ENCODE data around the gene TTC34. TPM values are rescaled to one million over a fixed set of nuclear protein-coding genes. Genes with fewer than 3 reads are reported as not detected.

Gene TTC34
- total and polyA plus RNA-seq, 2 of the 4 experiments (the other 2 are of a cell fraction), result under 0.01 to 0.09 TPM

GRCh38 chr1:2788506-2789163 lies 12.9 kb downstream of the TTC34 start:
- CTCF ChIA-PET, result no interaction called here
- Histone ChIP-seq H3K56ac (ENCODE audit: extremely low read depth, insufficient read depth, low read length) (no peak overlapping the region), H3K23ac (ENCODE audit: low read depth, low read length) (no peak overlapping the region), H4K5ac (ENCODE audit: low read depth, low read length) (no peak overlapping the region), H3K4ac (ENCODE audit: low read depth, low read length) (no peak overlapping the region), H4K20me1 (ENCODE audit: insufficient read depth, low read length) (no peaks in the 10 kb centered on the region), H3K18ac (ENCODE audit: low read depth, low read length) (no peak overlapping the region), H3K36me3 (ENCODE audit: control insufficient read depth, insufficient read depth, low read length) (no peaks in the 10 kb centered on the region), H2BK120ac (ENCODE audit: low read depth, low read length) (no peak overlapping the region), H3K14ac (replicated peaks; ENCODE audit: low read depth, low read length) (no peak overlapping the region), H4K8ac (ENCODE audit: low read depth in 2 of 2, low read length in 2 of 2) (no peak overlapping the region), H4K91ac (ENCODE audit: insufficient read depth, low read depth, low read length) (no peak overlapping the region), H2BK5ac (ENCODE audit: low read depth, low read length, poor library complexity, severe bottlenecking) (no peak overlapping the region), H3K9me1 (ENCODE audit: insufficient read depth, low read length) (no peaks in the 10 kb centered on the region), H2AK9ac (replicated peaks; ENCODE audit: low read depth, low read length, poor library complexity) (no peak overlapping the region), H3K4me2 (ENCODE audit: low read depth, low read length) (no peak overlapping the region), H2AK5ac (ENCODE audit: low read depth, low read length) (no peak overlapping the region), H2BK15ac (ENCODE audit: low read depth, low read length) (no peak overlapping the region), H2AFZ (replicated peaks; ENCODE audit: low read length, poor library complexity) (no peak overlapping the region), H3K4me3 (ENCODE audit: insufficient read depth, low read depth, low read length) (no peak overlapping the region), H3K4me1 (ENCODE audit: control insufficient read depth, insufficient read depth, low read length) (no peaks in the 10 kb centered on the region), H3K9ac (ENCODE audit: low read depth, low read length) (no peak overlapping the region), H3K27me3 (ENCODE audit: control insufficient read depth, insufficient read depth, low read length) (no peaks in the 10 kb centered on the region), H3K27ac (ENCODE audit: insufficient read depth, low read length) (no peak overlapping the region), H3K9me3 (ENCODE audit: control insufficient read depth, insufficient read depth, low read length) (peaks cover 51% of the 10 kb centered on the region), H2BK20ac (ENCODE audit: low read depth, low read length) (no peak overlapping the region), H3K79me1 (ENCODE audit: low read depth in 1 of 2, low read length in 2 of 2) (no peaks in the 10 kb centered on the region)
- in situ Hi-C loops (cut with MboI; ENCODE audit: low sequenced_read_pairs), result no loop called here
- intact Hi-C loops (cut with micrococcal nuclease), result no loop called here
- ATAC-seq (ENCODE audit: low read depth), result no peak
- DNase-seq, result no peak
- TF ChIP-seq RCOR1 (IDR thresholded peaks at IDR 0.05; ENCODE audit: insufficient replicate concordance, low read length) (no peak), RAD21 (IDR thresholded peaks at IDR 0.05; ENCODE audit: low read length) (no peak), CTCF (conservative IDR thresholded peaks at IDR 0.05; ENCODE audit: low read depth, low read length) (no peak), POLR2A (IDR thresholded peaks at IDR 0.05; ENCODE audit: low read depth, low read length) (no peak), MAZ (IDR thresholded peaks at IDR 0.05; ENCODE audit: borderline replicate concordance, low read depth, low read length) (no peak), SMC3 (IDR thresholded peaks at IDR 0.05; ENCODE audit: low read depth, low read length) (no peak)
- POLR2A ChIA-PET (ENCODE audit: unreplicated experiment), result no interaction called here
- WGBS, 2 experiments (ENCODE audit: extremely low coverage in 2 of 2, insufficient read length in 1 of 2), result 90% methylated on average over 2 of the region's 19 CpGs; no CpG with 5 or more reads in 1 of the 2 experiments
- no TSS peak for BruUV-seq (replicated peaks)
- dilution Hi-C loops (cut with HindIII; ENCODE audit: low sequenced_read_pairs, unreplicated experiment), result no loop called here
